GM10248 (cell line): ENCODE measurements around the gene TRAPPC12.
"Not testable (repeated sequence)": the region's sequence is repeated elsewhere in the genome, so short reads cannot be mapped to it uniquely, and the experiment has no call there.

Experiments used
- CTCF ChIA-PET: fragments of 300-600 bp; sonication (Branson Sonifier 250); formaldehyde crosslinking; extraction: SDS; loops from one replicate; lab custom pipeline; 2021; ENCODE audit warnings: antibody characterized with exemption; lab: Yijun Ruan, JAX
- POLR2A ChIA-PET: fragments of 350-650 bp; sonication (Branson Sonifier 250); formaldehyde crosslinking; extraction: SDS; loops from one replicate; lab custom pipeline; 2020; ENCODE audit warnings: antibody characterized with exemption; lab: Yijun Ruan, JAX
- DNase-seq: peaks from one replicate; pipeline ENCODE4 v3.0.0; 2012; ENCODE audit errors: extremely low spot score
- TF ChIP-seq, protein P1 (sequence below): IDR thresholded peaks from 2 replicates; pipeline ENCODE4 v1.5.1; 2012; ENCODE audit warnings: mild to moderate bottlenecking, low read depth; ENCODE audit errors: extremely low read depth, missing control alignments, control extremely low read depth

Gene TRAPPC12

DNA sequence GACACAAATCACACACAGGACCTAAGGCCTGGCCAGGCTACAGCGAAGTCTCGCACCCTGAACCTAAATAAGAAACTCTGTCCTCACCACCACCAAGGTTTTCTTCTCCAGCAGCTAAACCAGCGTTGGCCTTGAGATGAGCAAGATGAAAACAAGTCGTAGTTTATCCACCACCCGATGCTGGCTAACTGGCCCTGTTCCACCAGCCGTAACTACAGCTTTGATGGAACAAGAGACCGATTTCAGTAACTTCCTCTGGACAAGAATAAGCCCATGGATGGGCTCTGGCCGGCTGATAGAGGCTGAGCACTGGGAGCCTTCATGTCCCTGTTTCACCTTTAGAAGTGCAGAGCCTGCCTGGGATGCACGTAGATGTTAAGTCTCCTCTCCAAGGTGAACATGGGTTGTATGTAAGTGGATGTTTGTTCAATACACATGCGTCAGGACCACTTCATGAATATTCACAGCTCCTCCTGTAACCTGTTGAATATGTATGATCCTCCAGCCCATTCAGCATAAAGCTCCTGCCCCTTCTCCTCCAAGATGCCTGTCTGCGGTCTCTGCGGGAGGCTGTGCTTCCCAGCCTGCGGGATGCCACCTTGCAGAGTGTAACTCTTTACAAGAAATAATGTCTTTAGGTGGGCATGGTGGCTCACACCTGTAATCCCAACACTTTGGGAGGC is 115.6 kb downstream of the TRAPPC12 start:
- POLR2A ChIA-PET = no interaction called here
- CTCF ChIA-PET = interaction anchor here (1.1 kb wide), 1 partner anchor 32 kb away, joined by 3 read pairs; no protein-coding TSS in a partner anchor
- TF ChIP-seq, protein P1, sequence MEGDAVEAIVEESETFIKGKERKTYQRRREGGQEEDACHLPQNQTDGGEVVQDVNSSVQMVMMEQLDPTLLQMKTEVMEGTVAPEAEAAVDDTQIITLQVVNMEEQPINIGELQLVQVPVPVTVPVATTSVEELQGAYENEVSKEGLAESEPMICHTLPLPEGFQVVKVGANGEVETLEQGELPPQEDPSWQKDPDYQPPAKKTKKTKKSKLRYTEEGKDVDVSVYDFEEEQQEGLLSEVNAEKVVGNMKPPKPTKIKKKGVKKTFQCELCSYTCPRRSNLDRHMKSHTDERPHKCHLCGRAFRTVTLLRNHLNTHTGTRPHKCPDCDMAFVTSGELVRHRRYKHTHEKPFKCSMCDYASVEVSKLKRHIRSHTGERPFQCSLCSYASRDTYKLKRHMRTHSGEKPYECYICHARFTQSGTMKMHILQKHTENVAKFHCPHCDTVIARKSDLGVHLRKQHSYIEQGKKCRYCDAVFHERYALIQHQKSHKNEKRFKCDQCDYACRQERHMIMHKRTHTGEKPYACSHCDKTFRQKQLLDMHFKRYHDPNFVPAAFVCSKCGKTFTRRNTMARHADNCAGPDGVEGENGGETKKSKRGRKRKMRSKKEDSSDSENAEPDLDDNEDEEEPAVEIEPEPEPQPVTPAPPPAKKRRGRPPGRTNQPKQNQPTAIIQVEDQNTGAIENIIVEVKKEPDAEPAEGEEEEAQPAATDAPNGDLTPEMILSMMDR = no peak
- no peak for DNase-seq

DNA sequence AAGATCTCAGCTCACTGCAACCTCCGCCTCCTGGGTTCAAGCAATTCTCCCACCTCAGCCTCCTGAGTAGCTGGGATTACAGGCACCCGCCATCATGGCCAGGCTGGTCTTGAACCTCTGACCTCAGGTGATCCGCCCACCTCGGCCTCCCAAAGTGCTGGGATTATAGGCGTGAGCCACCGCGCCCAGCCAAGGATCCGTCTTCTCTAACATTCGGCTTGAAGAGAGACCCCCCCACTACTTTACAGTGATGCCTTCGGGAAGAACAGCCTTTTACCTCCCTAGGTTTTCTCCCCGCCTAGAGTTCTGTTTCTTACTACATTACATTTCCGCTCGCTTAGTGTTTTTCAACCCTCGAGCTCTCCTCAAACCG is 117.2 kb downstream of the TRAPPC12 start:
- POLR2A ChIA-PET, DNase-seq: not testable (repeated sequence)
- CTCF ChIA-PET = interaction anchor here (1.1 to 1.7 kb wide), 2 partner anchors 10 to 72 kb away, joined by 3 to 4 read pairs; no protein-coding TSS in a partner anchor

DNA sequence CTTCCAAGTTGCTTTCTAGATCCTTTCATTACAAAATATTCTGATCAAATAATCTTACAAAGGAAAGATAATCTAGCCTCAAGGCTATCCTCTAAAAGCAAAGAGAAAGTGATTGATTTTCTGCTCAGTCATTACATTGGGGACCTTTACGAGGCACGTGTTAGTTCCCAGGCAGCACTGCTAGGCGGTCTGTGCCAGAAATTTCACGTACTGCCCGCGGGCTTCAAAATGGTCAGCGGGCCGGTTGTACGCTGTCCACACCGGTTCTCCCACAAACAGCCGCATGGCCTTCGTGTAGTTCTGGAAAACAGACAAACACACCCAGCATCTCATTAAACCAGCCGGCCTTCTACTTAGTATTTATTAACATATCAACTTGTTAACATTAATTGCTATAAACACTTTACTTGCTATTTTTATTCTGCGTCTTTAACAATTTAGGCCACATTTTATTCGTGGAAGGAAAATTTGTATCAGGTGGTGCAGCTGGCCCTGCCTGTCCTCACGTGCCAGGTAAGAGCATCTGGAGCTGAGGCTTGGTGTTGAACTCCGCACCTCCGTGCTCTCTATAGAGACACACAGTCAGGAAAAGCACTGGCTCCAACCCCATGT is 119.4 kb downstream of the TRAPPC12 start:
- TF ChIP-seq, protein P1 = no peak
- no peak for DNase-seq
- CTCF ChIA-PET = no interaction called here
- POLR2A ChIA-PET = no interaction called here

DNA sequence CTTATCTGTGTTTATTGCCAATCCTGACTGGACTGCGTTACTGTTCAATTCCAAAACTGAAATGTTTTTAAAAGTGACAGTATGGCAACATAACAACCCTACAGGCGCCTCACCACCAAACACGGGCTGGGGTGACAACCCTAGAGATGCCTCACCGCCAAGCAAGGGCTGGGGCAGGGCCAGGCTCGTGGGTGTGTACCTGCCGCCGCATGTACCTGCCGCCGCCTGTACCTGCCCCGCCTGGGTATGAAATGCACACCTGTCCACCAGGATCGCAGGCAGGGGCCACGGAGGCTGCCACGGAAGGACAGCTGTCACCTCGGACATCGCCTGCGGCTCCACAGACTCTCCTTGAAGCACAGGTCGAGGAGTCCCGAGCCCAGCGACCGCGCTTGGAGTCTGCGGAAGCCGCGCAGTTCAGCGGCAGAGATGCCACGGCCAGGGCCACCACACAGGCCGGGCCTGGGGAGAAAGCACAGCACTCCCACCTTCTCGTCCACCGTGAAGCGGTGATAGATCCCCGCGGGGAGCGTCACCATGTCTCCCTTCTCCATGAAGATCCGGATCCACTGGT is 120.9 kb downstream of the TRAPPC12 start:
- DNase-seq = no peak
- ChIA-PET POLR2A (no interaction called here), CTCF (no interaction called here)
- TF ChIP-seq, protein P1 = no peak

DNA sequence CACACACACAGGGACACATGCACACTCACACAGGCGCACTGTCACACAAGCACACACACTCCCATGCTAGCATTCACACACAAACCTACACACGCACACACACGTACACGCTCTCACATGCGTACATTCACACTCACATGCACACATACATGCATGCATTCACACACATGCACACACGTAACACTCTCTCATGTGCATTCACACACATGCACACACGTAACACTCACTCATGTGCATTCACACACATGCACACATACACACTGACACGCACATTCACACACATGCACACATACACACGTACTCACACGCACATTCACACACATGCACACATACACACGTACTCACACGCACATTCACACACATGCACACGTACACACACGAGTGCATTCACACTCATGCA is 123.6 kb downstream of the TRAPPC12 start:
- no peak for DNase-seq
- ChIA-PET POLR2A (no interaction called here), CTCF (no interaction called here)
- TF ChIP-seq, protein P1 = no peak

DNA sequence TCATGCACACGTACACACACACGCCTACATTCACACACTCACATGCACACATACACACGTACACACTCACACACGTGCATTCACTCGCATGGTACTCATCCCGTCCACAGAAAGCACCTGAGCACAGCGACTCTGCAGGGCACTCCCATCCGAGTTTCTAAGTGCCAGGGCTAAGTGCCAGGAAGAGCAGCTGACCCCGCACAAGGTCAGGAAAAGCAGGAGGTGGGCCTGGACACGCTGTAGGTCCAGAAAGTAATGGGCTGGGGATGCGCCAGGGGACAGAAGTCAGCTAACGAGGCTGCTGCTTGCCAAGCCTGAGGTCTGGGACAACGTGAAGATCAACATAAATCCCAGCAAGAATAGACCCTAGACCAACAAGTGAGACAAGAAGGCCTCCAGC is 124.0 kb downstream of the TRAPPC12 start:
- TF ChIP-seq, protein P1 = no peak
- no peak for DNase-seq
- CTCF ChIA-PET = interaction anchor here (1.1 kb wide), 1 partner anchor 10 kb away, joined by 3 read pairs; no protein-coding TSS in a partner anchor
- POLR2A ChIA-PET = no interaction called here

DNA sequence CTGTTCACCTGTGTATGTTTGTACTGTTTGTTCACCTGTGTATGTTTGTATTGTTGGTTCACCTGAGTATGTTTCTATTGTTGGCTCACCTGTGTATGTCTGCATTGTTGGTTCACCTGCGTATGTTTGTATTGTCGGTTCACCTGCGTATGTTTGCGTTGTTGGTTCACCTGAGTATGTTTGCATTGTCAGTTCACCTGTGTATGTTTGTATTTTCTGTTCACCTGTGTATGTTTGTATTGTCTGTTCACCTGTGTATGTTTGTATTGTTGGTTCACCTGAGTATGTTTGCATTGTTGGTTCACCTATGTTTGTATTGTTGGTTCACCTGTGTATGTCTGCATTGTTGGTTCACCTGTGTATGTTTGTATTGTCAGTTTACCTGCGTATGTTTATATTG is 125.2 kb downstream of the TRAPPC12 start:
- TF ChIP-seq, protein P1 = no peak
- DNase-seq = no peak
- CTCF ChIA-PET = interaction anchor here (1.1 to 1.5 kb wide), 2 partner anchors 9 to 12 kb away, joined by 3 read pairs; no protein-coding TSS in a partner anchor
- POLR2A ChIA-PET = no interaction called here
